B cell (primary cell): Measurements from ENCODE around the gene HOXA5.

ENCODE experiments used
- EZH2 ChIP-seq: IDR thresholded peaks from 2 replicates; pipeline ENCODE4 v1.6.1; 2012; ENCODE audit warnings: borderline replicate concordance, low read depth, mild to moderate bottlenecking, moderate library complexity, low read length; ENCODE audit not compliant: insufficient read depth, poor library complexity, severe bottlenecking
- TF ChIP-seq, protein P1 (sequence below): fragments of 200-600 bp; IDR thresholded peaks from one replicate; pipeline ENCODE4 v1.8.0; 2022; ENCODE audit warnings: antibody characterized with exemption, mild to moderate bottlenecking

DNA sequence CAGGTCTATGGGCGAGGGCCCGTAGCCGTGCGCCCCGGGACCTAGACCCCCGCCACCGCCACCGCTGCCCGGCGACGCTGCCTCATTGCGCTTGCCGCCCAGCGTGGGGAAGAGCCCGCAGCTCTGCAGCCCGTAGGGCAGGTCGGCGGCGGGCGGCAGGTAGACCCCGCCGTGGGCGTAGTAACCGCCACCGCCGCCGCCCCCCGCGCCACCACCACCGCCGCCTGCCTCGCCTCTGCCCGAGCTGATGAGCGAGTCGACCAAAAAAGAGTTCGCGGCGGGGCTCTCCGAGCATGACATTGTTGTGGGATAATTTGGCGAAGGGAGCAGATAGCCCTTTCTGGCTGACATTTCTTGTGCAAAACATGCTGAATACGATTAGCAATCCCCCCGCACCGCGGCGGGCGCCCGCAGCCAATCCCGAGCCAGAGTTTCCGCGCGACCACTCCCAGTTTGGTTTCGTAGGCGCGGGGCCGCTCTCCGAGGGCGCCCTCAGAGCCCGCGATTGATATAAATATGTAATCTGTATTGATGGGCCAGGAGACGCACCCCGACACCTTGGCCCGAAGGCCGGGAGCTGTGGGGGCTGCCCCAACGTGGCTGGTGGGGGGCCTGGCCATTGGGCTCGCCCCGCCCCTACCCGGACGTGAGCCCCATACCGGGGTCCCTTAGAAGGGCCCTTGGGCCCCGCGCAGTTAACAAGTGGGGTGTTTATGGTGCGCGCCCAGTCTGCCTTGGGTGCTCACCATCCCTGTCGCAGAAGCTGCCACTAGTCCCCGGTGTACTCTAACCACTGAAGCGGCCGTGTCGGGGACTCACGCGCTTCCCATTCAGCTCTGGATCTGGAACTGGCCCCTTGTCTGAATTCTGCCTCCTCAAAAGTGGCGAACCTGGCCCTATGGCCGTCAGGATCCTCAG, 30.7 kb upstream of the HOXA5 start, which contains the start of gene HOXA10:
- TF ChIP-seq, protein P1, sequence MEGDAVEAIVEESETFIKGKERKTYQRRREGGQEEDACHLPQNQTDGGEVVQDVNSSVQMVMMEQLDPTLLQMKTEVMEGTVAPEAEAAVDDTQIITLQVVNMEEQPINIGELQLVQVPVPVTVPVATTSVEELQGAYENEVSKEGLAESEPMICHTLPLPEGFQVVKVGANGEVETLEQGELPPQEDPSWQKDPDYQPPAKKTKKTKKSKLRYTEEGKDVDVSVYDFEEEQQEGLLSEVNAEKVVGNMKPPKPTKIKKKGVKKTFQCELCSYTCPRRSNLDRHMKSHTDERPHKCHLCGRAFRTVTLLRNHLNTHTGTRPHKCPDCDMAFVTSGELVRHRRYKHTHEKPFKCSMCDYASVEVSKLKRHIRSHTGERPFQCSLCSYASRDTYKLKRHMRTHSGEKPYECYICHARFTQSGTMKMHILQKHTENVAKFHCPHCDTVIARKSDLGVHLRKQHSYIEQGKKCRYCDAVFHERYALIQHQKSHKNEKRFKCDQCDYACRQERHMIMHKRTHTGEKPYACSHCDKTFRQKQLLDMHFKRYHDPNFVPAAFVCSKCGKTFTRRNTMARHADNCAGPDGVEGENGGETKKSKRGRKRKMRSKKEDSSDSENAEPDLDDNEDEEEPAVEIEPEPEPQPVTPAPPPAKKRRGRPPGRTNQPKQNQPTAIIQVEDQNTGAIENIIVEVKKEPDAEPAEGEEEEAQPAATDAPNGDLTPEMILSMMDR, result no peak
- TF ChIP-seq EZH2, result no peak
